22Rv1 (cell line): ENCODE data around the gene CHMP2B.

Source experiments
- H3K27ac ChIP-seq: fragments of 450-650 bp; 2 replicates; pipeline ENCODE4 v1.5.1; 2017
- CTCF ChIP-seq: fragments of 450-650 bp; IDR thresholded peaks from 2 replicates; pipeline ENCODE4 v1.5.1; 2017; ENCODE audit warnings: mild to moderate bottlenecking
- ZFX ChIP-seq: fragments of 450-650 bp; IDR thresholded peaks from 2 replicates; pipeline ENCODE4 v1.6.1; 2017; ENCODE audit warnings: antibody characterized with exemption, borderline replicate concordance

The CHMP2B gene

GRCh38 chr3:87196879-87197278 is 30.2 kb upstream of the CHMP2B start:
- no peak overlapping the region for H3K27ac ChIP-seq
- no peak for TF ChIP-seq ZFX
- TF ChIP-seq CTCF = no peak

GRCh38 chr3:87197531-87197930 is 29.6 kb upstream of the CHMP2B start:
- TF ChIP-seq ZFX (no peak), CTCF (no peak)
- H3K27ac ChIP-seq = no peak overlapping the region

GRCh38 chr3:87198774-87199173 is 28.3 kb upstream of the CHMP2B start:
- TF ChIP-seq CTCF (no peak), ZFX (no peak)
- no peak overlapping the region for H3K27ac ChIP-seq

GRCh38 chr3:87199628-87200027 is 27.5 kb upstream of the CHMP2B start:
- no peak overlapping the region for H3K27ac ChIP-seq
- no peak for TF ChIP-seq CTCF
- TF ChIP-seq ZFX = no peak

- TF ChIP-seq CTCF (no peak), ZFX (no peak)
- H3K27ac ChIP-seq = no peak overlapping the region
Measured at GRCh38 chr3:87200060-87200647, 27.0 kb upstream of the CHMP2B start.

GRCh38 chr3:87201727-87202126 is 25.4 kb upstream of the CHMP2B start:
- H3K27ac ChIP-seq = no peak overlapping the region
- TF ChIP-seq CTCF (no peak), ZFX (no peak)

- no peak overlapping the region for H3K27ac ChIP-seq
- TF ChIP-seq CTCF (no peak), ZFX (no peak)
Measured at GRCh38 chr3:87203809-87204208, 23.3 kb upstream of the CHMP2B start.
